Left renal cortex interstitium (tissue), 4 donors: ENCODE results near the gene SYNJ2. TPM values are rescaled to one million over a fixed set of nuclear protein-coding genes. Genes with fewer than 3 reads are reported as not detected.

Experiments used
- DNase-seq, 4 donors: peaks; one replicate each; pipeline ENCODE4 v3.0.0-alpha.2; 2013; ENCODE audit warnings: low read depth in 4 of 4, low spot score in 2 of 4, missing footprints in 1 of 4
- polyA plus RNA-seq, 4 donors: library from polyadenylated mRNA; unstranded; fragments of 120-200 nt; gene quantifications; one replicate each; pipeline ENCODE4 v1.2.1, GENCODE V29; 2013; ENCODE audit not compliant: insufficient read length in 4 of 4

The SYNJ2 gene
- polyA plus RNA-seq, 4 donors: 9.7 to 12.1 (median 10.8) TPM

GRCh38 chr6:158104696-158105095, 123.0 kb downstream of the SYNJ2 start:
- DNase-seq: no peak

- DNase-seq: no peak
These were observed 128.1 kb downstream of the SYNJ2 start for GRCh38 chr6:158109748-158110147.

- DNase-seq: no peak
These were observed 129.3 kb downstream of the SYNJ2 start for GRCh38 chr6:158110986-158111385.

GRCh38 chr6:158111987-158112386, 130.3 kb downstream of the SYNJ2 start:
- no peak for DNase-seq

- no peak for DNase-seq
These were observed 132.1 kb downstream of the SYNJ2 start for GRCh38 chr6:158113802-158114201.

GRCh38 chr6:158115102-158115501, 133.4 kb downstream of the SYNJ2 start:
- no peak for DNase-seq

GRCh38 chr6:158115508-158115907, 133.8 kb downstream of the SYNJ2 start:
- no peak for DNase-seq

GRCh38 chr6:158118886-158119285, 137.2 kb downstream of the SYNJ2 start:
- no peak for DNase-seq

- DNase-seq: no peak
These were observed 139.7 kb downstream of the SYNJ2 start for GRCh38 chr6:158121335-158121734.

GRCh38 chr6:158122048-158122447, 140.4 kb downstream of the SYNJ2 start:
- DNase-seq: no peak

GRCh38 chr6:158124288-158124687, 142.6 kb downstream of the SYNJ2 start:
- DNase-seq: no peak

GRCh38 chr6:158125271-158125670, 143.6 kb downstream of the SYNJ2 start:
- DNase-seq: no peak

GRCh38 chr6:158131926-158132325, 150.3 kb downstream of the SYNJ2 start:
- peak in 2 of 4 donors; percentile 1 to 2 for DNase-seq

- no peak for DNase-seq
These were observed 161.1 kb downstream of the SYNJ2 start for GRCh38 chr6:158142789-158143188.

- DNase-seq: no peak
These were observed 162.0 kb downstream of the SYNJ2 start for GRCh38 chr6:158143700-158144099.

Other genes starting within 250 kb of the SYNJ2 start
- 10 to 100 TPM; 40.3 to 45.3 (median 42.4) TPM for gene SNX9, start 158.6 kb upstream of the SYNJ2 start, polyA plus RNA-seq
- 10 to 100 TPM; 12.5 to 15.7 (median 13.8) TPM for gene SERAC1, start 186.4 kb downstream of the SYNJ2 start, polyA plus RNA-seq
- gene GTF2H5, start 186.5 kb downstream of the SYNJ2 start, polyA plus RNA-seq: 10 to 100 TPM; 42.7 to 69.3 (median 53.2) TPM